ENCODE results near the gene YPEL2.

YPEL2 gene

GRCh38 chr17:59380474-59380873 lies 49.0 kb downstream of the YPEL2 start:
- no peak overlapping the region for H3K4me3 ChIP-seq (ENCODE audit: low read length)
- no peak for DNase-seq (ENCODE audit: low read depth)
- no peak for TF ChIP-seq CTCF (conservative IDR thresholded peaks at IDR 0.05; ENCODE audit: low read length)

GRCh38 chr17:59381716-59382570 lies 50.5 kb downstream of the YPEL2 start:
- TF ChIP-seq CTCF (conservative IDR thresholded peaks at IDR 0.05; ENCODE audit: low read length), result no peak
- no peak overlapping the region for H3K4me3 ChIP-seq (ENCODE audit: low read length)
- peak; percentile 59 for DNase-seq (ENCODE audit: low read depth)

GRCh38 chr17:59383893-59384292 lies 52.4 kb downstream of the YPEL2 start:
- no peak for TF ChIP-seq CTCF (conservative IDR thresholded peaks at IDR 0.05; ENCODE audit: low read length)
- H3K4me3 ChIP-seq (ENCODE audit: low read length), result no peak overlapping the region
- DNase-seq (ENCODE audit: low read depth), result no peak

- no peak for DNase-seq (ENCODE audit: low read depth)
- TF ChIP-seq CTCF (conservative IDR thresholded peaks at IDR 0.05; ENCODE audit: low read length), result no peak
- H3K4me3 ChIP-seq (ENCODE audit: low read length), result no peak overlapping the region
These were observed 56.1 kb downstream of the YPEL2 start for GRCh38 chr17:59387351-59388068.

GRCh38 chr17:59388069-59388556 lies 56.7 kb downstream of the YPEL2 start:
- no peak overlapping the region for H3K4me3 ChIP-seq (ENCODE audit: low read length)
- DNase-seq (ENCODE audit: low read depth), result no peak
- TF ChIP-seq CTCF (conservative IDR thresholded peaks at IDR 0.05; ENCODE audit: low read length), result no peak

- no peak for TF ChIP-seq CTCF (conservative IDR thresholded peaks at IDR 0.05; ENCODE audit: low read length)
- no peak for DNase-seq (ENCODE audit: low read depth)
These were observed 57.6 kb downstream of the YPEL2 start for GRCh38 chr17:59389066-59389465.

More at GRCh38 chr17:59389066-59389465, 57.6 kb downstream of the YPEL2 start:
- no peak overlapping the region for H3K4me3 ChIP-seq (ENCODE audit: low read length)

Measured in AG10803 (cell line).